Ascending aorta (tissue), 2 donors: ENCODE results near the gene TTLL11. TPM values are rescaled to one million over a fixed set of nuclear protein-coding genes. Genes with fewer than 3 reads are reported as not detected.

Experiments used
- DNase-seq, 2 donors: peaks; one replicate each; pipeline ENCODE4 v3.0.0-alpha.2; 2019; ENCODE audit warnings: low spot score in 2 of 2
- H3K27ac ChIP-seq, 2 donors: fragments of 200-600 bp; sonication (generic); one replicate each; pipeline ENCODE4 v1.5.1; 2016 to 2017; ENCODE audit warnings: mild to moderate bottlenecking in 1 of 2
- H3K27me3 ChIP-seq: fragments of 200-600 bp; sonication (generic); one replicate; pipeline ENCODE4 v1.5.1; 2017
- H3K36me3 ChIP-seq, 2 donors: fragments of 200-600 bp; sonication (generic); one replicate each; pipeline ENCODE4 v1.5.1; 2016
- H3K4me1 ChIP-seq, 2 donors: fragments of 200-600 bp; sonication (generic); one replicate each; pipeline ENCODE4 v1.5.1; 2016 to 2017; ENCODE audit warnings: mild to moderate bottlenecking in 1 of 2
- H3K4me3 ChIP-seq, 2 donors: fragments of 200-600 bp; sonication (generic); one replicate each; pipeline ENCODE4 v1.5.1; 2016 to 2017; ENCODE audit warnings: mild to moderate bottlenecking in 1 of 2
- H3K9me3 ChIP-seq, 2 donors: fragments of 200-600 bp; sonication (generic); one replicate each; pipeline ENCODE4 v1.5.1; 2016
- CTCF ChIP-seq, 3 experiments: fragments of 200-600 bp in 2 of 3; fragments of 450-650 bp in 1 of 3; sonication (generic) in 2 of 3; IDR thresholded peaks; one replicate each; pipeline ENCODE4 v1.5.1; 2016 to 2019; ENCODE audit warnings: antibody characterized with exemption in 3 of 3, mild to moderate bottlenecking in 1 of 3, moderate library complexity in 1 of 3
- intact Hi-C: fragments of 100-400 bp; cut with DNase I; formaldehyde crosslinking; loops from one replicate; pipeline ENCODE4 v1.15.1; 2023
- total RNA-seq: library from RNA; depleted of rRNA; stranded (reverse); fragments of >200 nt; gene quantifications from one replicate; pipeline ENCODE4 v1.1.0, GENCODE V29; 2016

The TTLL11 gene
- total RNA-seq, 1 donor from 2014 or later: 18.5 TPM

DNA sequence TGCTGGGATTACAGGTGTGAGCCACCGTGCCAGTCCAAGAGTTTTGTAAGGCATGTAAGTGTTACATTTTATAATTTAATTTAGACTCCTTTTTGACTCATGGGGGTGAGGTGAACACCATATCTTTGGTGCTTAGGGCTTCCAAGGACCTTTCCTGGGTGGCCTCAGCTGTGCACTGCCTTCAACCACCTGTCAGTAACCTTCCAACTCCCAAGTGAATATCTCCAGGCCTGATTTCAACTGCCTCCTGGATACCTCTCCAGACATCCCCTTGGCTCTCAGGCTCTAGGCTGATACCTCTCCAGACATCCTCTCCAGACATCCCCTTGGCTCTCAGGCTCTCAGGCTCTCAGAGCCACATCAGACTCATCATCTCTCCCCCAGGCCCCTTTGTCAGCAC, 30.9 kb upstream of the TTLL11 start:
- DNase-seq: no peak
- Histone ChIP-seq H3K27me3 (no peaks in the 10 kb centered on the region), H3K4me1 (peaks cover 7 to 12% of the 10 kb centered on the region in 2 donors), H3K36me3 (no peaks in the 10 kb centered on the region), H3K9me3 (no peaks in the 10 kb centered on the region), H3K27ac (no peak overlapping the region), H3K4me3 (no peak overlapping the region)
- intact Hi-C loops: loop anchor here (10.0 kb wide), 2 partner anchors 331 to 691 kb away; no protein-coding TSS in a partner anchor
- no peak for TF ChIP-seq CTCF (IDR thresholded peaks at IDR 0.05)

- H3K27ac ChIP-seq: no peak overlapping the region
- peak; percentile 86 to 97 (median 96) for TF ChIP-seq CTCF (IDR thresholded peaks at IDR 0.05)
- no peaks in the 10 kb centered on the region for H3K27me3 ChIP-seq
- intact Hi-C loops: loop anchor here (1.0 to 10.0 kb wide), 3 partner anchors 24 to 692 kb away; no protein-coding TSS in a partner anchor
- H3K4me3 ChIP-seq: no peak overlapping the region
- H3K9me3 ChIP-seq: no peaks in the 10 kb centered on the region
- peak in 1 of 2 donors; percentile 83 for DNase-seq
- peaks cover 7 to 12% of the 10 kb centered on the region in 2 donors for H3K4me1 ChIP-seq
- no peaks in the 10 kb centered on the region for H3K36me3 ChIP-seq
Measured at GRCh38 chr9:122122903-122123632, 30.0 kb upstream of the TTLL11 start.

GRCh38 chr9:122122468-122122867, 29.4 kb upstream of the TTLL11 start:
- intact Hi-C loops: loop anchor here (10.0 kb wide), 2 partner anchors 332 to 692 kb away; no protein-coding TSS in a partner anchor

DNA sequence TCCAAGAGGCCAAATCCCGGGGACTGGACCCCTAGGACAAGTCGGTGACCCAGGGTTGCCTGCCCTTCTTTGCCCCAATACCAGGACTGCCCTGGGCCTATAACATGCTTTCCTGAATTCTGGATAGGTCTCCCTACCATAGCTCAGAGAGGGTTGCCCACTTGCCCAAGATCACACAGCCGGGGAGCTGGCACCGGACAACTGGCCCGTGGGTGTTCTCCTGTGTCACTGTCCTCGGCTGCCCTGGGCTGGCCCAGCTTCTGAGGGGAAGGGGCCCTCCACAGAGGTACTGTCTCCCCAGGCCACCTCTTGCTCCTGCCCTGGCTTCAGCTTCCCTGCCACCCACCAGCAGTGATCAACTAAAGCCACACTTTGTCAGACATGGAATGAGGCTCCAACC, 28.8 kb upstream of the TTLL11 start:
- no peak for TF ChIP-seq CTCF (IDR thresholded peaks at IDR 0.05)
- intact Hi-C loops: loop anchor here (10.0 kb wide), 2 partner anchors 333 to 693 kb away; no protein-coding TSS in a partner anchor
- Histone ChIP-seq H3K4me1 (peaks cover 6 to 10% of the 10 kb centered on the region in 2 donors), H3K9me3 (no peaks in the 10 kb centered on the region), H3K4me3 (no peak overlapping the region), H3K27ac (no peak overlapping the region), H3K27me3 (no peaks in the 10 kb centered on the region), H3K36me3 (no peaks in the 10 kb centered on the region)
- DNase-seq: no peak

More at GRCh38 chr9:122122468-122122867, 29.4 kb upstream of the TTLL11 start:
- DNase-seq: no peak
- no peak for TF ChIP-seq CTCF (IDR thresholded peaks at IDR 0.05)
- Histone ChIP-seq H3K36me3 (no peaks in the 10 kb centered on the region), H3K9me3 (no peaks in the 10 kb centered on the region), H3K27me3 (no peaks in the 10 kb centered on the region), H3K27ac (no peak overlapping the region), H3K4me3 (no peak overlapping the region), H3K4me1 (peaks cover 7 to 12% of the 10 kb centered on the region in 2 donors)

- Histone ChIP-seq H3K9me3 (no peaks in the 10 kb centered on the region), H3K4me1 (peaks cover under 1 to 6% of the 10 kb centered on the region in 2 donors), H3K27ac (no peak overlapping the region), H3K27me3 (no peaks in the 10 kb centered on the region), H3K36me3 (no peaks in the 10 kb centered on the region), H3K4me3 (no peak overlapping the region)
- no peak for DNase-seq
- intact Hi-C loops: loop anchor here (10.0 kb wide), 2 partner anchors 333 to 693 kb away; no protein-coding TSS in a partner anchor
- TF ChIP-seq CTCF (IDR thresholded peaks at IDR 0.05): no peak
Measured at GRCh38 chr9:122121391-122121790, 28.3 kb upstream of the TTLL11 start.
